SW 1271 (cell line): ENCODE data around the gene PXDC1.
"Not testable (repeated sequence)": the region's sequence is repeated elsewhere in the genome, so short reads cannot be mapped to it uniquely, and the experiment has no call there.

Source experiments
- DNase-seq, 2 experiments: peaks; one replicate each; lab custom pipeline; 2025; lab: John Stamatoyannopoulos, UW

Gene PXDC1

DNA sequence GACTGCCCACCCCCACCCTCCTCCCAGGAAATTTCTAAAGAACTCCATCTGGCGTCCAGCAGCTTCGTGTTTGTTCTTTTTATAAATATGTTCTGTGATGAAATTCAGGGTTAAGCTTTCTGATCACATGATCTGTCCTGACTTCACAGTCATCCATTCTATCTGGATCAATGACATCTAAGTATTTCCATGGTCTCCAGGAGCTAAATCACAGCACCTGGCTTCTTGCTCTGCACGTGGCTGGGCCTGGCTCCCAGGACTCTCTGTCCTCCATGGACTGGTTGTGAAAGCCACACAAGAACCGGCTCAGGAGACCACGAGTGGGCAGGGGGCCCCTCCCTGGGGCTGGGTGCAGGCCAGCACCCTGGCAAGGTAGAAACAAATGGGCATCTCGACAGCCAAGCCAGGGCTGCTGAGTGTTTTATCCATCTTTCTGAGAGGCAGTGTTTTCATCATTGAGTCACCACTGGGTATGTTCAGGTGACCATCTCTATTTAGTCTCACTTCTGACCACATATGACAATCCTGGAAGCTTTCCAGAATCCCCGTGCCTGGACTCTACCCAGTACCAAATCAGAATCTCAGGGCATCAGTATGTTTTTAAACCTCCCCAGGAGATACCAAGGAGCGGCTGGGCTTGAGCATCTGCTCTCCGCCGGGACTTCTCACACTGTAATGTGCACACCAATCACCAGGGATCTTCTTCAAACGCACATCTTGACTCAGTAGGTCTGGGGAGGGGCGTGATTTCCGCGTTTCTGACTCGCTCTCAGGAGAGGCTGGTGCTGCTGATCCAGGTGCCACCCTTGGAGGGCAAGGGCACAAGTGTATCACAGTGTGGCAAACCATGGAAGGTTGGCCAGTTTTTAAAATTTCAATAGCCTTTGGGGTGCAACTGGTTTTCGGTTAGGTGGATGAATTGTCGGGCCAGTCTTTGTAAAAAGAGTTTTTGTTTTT is 31.6 kb upstream of the PXDC1 start:
- DNase-seq = no peak

DNA sequence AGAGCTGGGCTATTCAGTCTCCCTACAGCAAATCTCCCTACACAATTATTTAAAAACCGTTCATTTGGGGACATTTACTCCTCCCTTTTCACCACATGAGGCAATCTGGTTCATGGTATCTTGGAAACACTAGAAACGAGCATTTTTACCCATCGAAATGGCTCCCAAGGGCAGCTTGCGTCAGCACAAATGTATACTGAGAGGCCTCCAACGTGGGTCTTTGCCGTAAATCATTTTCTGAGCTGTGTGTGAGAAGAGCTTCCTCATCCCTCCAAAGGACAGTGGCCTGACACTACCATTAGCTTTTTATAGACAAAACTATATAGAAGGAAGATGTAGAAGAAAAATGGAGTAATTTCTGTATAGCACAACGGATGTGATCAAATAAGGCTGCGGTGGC is 30.0 kb upstream of the PXDC1 start:
- DNase-seq = no peak

DNA sequence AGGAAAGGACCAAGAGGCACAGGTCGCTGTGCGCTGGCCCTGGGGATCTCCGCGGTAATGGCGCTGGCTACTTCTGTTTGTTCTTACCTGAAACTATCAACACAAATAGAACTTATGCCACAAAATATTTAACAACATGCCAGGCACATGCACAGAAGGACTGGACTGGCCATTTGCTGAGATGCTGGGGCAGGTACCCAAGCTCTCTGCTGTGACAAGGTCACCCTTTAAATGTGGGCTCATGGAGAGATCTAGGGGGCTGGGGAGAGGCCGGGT is 28.0 kb upstream of the PXDC1 start:
- DNase-seq = no peak

GRCh38 chr6:3778701-3779573 is 27.4 kb upstream of the PXDC1 start:
- no peak for DNase-seq

DNA sequence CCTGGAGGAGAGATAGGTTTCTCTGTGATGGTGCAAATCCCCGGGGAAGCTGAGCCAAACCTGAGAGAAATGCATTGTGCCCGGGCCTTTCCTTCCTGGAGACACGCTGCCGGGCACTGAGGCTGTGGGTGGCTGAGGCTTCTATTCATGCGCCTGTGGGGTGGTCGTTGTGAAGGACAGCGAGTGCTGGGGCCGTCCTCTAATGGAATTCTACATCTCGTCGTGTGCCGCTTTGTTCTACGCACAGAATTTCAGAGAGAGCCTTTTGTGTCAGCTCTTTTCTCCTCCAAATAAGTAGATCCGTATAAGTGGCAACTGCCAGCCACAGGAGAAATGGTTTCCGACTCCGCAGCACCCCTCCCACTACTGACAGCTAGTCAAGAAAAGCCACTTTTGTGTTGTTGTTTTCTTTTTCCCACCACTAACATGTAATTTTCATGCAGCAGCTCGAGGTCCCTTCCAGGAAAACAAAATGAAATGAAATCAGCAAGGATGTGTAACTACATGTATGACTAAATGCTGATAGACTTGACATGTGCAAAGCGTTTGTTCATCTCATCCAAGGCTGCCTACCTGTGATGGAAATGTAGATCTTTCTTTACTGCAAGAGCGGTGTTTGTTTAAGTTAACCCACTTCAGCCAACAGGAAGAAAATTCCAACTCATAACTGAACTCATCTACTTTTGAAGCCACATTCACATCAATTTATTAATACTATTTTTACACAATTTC is 26.4 kb upstream of the PXDC1 start:
- no peak for DNase-seq

DNA sequence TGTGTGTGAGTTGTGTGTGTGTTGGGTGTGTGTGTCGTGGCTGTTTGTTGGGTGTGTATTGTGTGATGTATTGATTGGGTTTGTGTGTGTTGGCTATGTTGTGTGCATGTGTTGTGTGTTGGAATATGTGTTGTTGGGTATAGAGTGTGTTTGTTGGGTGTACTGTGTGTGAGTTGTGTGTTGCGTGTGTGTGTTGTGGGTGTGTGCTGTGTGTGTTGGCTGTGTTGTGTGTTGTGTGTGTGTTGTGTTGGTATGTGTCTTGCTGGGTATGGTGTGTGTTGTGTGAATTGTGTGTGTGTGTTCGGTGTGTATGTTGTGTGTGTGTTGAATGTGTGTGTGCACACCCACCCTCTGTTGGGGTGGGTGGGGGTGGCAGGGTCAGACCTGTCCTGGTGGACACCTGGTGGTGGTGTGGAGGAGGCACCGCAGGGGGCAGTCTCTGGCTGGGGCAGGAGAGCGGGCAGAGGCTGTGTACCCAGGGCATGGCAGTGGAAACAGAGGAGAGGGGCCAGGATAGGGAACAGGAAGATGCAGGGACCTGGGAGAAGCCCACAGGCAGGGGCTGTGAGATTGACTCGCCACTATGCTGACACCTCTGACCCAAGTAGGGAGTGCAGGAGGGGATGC is 25.5 kb upstream of the PXDC1 start:
- no peak for DNase-seq

- no peak for DNase-seq
Measured at GRCh38 chr6:3775847-3776246, 24.3 kb upstream of the PXDC1 start.

DNA sequence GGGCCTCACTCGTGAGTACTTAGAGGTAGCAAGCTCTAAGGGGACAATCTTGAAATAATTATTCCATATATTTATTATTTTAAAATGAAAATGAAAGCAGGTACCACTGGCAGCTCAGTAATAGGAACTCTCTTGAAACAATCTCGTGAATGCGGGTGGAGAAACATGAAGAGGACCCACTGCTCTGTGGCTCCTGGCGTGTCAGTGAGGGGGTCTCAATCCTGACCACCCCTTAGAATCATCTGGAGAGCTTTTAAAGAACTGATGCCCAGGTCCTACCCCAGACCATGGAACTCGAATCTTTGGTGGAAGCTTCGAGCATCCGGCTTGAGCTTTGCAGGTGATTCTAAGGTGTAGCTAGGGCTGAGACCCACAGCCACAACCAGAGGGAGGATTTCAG is 23.9 kb upstream of the PXDC1 start:
- no peak for DNase-seq

GRCh38 chr6:3773678-3774298 is 22.3 kb upstream of the PXDC1 start:
- no peak for DNase-seq

- DNase-seq = not testable (repeated sequence)
Measured at GRCh38 chr6:3772127-3772999, 20.9 kb upstream of the PXDC1 start.

DNA sequence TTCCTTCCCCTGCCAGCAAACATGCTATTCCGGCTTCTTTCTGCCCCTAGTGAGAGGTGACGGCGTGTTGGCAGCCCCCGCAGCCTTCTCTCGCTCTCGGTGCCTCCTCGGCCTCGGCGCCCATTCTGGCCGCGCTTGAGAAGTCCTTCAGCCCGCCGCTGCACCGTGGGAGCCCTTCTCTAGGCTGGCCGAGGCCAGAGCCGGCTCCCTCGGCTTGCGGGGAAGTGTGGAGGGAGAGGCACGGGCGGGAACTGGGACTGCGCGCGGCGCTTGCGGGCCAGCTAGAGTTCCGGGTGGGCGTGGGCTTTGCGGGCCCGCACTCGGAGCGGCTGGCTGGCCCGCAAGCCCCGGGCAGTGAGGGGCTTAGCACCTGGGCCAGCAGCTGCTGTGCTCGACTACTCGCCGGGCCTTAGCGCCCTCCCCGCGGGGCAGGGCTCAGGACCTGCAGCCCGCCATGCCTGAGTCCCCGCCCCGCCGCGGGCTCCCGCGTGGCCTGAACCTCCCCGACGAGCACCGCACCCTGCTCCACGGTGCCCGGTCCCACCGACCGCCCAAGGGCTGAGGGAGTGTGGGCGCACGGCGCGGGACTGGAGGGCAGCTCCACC is 20.0 kb upstream of the PXDC1 start:
- DNase-seq = no peak

DNA sequence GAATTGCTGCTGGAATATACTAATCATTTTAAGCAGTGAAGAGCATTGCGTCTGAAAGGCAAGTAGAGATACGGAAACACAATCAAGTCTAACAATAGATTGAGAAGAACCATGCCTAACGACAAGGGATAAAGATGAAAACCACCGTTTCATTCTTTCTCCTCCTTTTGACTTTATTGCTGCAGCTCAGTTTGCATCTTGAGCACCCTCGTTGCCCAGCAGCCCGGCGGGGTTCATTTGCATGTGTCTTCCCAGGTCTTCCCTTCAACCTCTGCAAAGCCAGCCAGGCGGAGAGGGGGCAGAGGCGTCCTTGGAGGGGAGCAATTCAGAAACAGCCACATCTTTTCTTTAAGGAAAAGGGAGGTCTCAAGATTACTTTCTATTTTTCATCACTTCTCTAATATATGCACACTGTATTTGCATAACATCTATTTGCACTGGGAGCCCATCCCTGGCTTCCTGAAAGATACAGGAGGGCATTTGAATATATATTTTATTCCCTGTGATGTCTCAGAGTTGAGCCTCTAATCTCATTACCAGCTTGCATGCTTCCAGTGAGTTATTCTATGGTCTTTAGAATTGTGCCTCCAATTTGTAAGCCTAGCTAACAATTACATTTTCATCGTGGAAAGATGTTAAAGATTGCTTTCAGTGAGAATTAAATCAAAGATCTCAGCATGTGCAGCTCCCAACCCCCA is 18.7 kb upstream of the PXDC1 start:
- no peak for DNase-seq

GRCh38 chr6:3769610-3770009 is 18.1 kb upstream of the PXDC1 start:
- no peak for DNase-seq

DNA sequence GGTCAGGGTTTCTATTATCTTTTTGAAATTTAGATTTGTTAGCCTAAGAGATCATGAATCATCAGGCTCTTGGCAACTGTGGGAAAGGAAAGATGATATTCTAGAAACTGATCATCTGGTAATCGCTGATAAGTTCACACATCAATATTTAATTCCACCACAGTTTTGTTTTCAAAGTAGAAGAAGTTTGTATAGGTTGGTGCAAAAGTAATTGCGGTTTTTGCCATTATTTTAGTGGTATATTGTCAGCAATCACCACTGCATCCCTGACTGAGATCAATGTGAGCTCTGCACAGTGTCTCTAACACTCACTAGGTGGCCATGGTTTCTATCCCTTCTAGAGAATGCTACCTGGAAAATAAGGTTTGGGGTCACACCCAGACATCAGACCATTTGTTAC is 17.0 kb upstream of the PXDC1 start:
- no peak for DNase-seq

GRCh38 chr6:3767483-3767882 is 16.0 kb upstream of the PXDC1 start:
- DNase-seq = not testable (repeated sequence)

DNA sequence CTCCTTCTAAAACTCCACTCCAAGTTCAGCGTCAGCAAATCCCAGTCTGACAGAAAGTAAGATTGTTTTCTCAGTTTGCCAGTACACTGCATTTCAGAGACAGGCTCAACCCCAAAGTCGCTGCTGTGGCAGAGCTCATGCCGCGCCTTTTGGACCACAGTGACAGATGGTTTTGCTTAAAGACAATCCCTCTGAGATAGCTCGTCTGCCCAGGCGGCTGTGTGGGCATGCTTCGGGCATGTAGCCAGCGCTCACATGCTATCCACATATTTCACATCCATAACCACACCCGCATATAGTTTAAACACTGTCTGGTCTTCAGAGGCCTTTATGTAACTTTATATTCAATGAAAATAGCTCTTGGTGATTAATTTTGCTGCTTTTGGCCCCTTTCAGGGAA is 14.7 kb upstream of the PXDC1 start:
- DNase-seq = no peak

DNA sequence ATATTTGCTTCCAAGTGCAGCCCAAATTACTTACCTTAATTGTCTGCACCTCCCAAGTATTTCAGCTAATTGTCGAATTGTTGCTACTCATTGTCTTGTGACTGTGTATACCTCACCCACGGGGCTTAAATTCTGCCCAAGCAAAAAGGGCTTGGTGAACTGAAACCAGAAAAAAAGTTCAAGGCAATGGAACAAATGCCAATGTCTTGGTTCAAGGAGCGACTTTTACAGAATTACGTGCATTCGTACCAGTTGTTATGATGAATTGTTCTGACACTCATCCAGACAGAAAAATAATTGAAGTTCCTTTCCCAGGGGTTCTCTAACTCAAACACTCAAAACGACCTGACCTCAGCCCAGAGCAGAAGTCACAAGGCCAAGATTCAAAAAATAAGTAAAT is 13.9 kb upstream of the PXDC1 start:
- DNase-seq = no peak

DNA sequence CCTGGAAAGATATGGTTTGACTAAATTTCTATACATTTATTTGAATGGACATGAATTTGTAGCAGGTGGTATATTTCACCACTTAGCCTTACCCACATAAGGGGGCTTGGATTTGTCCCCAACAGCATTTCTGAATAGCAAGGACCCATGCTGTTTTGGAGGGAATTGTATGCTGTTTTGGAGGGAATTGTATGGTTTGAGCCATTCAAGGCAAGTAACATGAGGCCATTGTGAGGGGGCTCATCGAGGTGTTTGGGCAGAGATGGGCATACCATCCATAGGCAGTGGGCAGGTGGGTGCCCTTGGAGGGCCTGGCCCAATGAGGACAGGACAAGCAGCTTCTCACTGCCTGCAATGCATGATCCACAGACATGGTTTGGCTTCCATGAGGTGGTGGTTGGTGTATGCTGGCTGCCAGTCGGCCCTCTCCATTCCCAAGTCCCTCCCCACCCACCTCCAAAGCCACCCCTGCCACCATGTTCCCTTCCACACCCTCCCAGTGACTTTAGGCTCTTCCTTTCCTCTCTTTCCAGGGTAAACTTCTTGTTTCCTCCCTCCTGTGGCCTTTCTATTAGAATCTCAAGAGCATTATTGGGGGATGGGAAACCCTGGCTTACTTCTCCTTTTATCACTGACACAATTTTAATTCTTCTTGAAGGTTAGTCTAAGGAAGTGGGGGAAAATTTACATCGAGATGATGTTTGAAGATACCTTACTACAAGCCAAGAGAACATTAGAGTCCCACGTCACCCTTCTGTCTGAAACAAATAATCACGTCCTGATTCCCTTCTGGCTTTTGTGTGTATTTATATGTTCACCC is 13.2 kb upstream of the PXDC1 start:
- DNase-seq = no peak

GRCh38 chr6:3762852-3763251 is 11.3 kb upstream of the PXDC1 start:
- no peak for DNase-seq
